Epidermal melanocyte (primary cell): ENCODE measurements around the gene UBE2R2.
"Not testable (repeated sequence)": the region's sequence is repeated elsewhere in the genome, so short reads cannot be mapped to it uniquely, and the experiment has no call there.

Experiments
- DNase-seq: peaks from one replicate; pipeline ENCODE4 v3.0.0; 2011; ENCODE audit warnings: low spot score; ENCODE audit not compliant: insufficient read length

Gene UBE2R2

GRCh38 chr9:33927694-33928093, 110.7 kb downstream of the UBE2R2 start:
- DNase-seq = no peak

GRCh38 chr9:33931326-33931725, 114.4 kb downstream of the UBE2R2 start:
- DNase-seq = no peak

- DNase-seq = no peak
Observed at GRCh38 chr9:33932078-33932807, 115.3 kb downstream of the UBE2R2 start.

- DNase-seq = no peak
Observed at GRCh38 chr9:33934188-33934878, 117.4 kb downstream of the UBE2R2 start.

- no peak for DNase-seq
Observed at GRCh38 chr9:33939924-33940874, 123.2 kb downstream of the UBE2R2 start.

- DNase-seq = no peak
Observed at GRCh38 chr9:33942471-33943083, 125.6 kb downstream of the UBE2R2 start.

GRCh38 chr9:33943389-33943788, 126.4 kb downstream of the UBE2R2 start:
- DNase-seq = no peak

GRCh38 chr9:33946779-33947535, 130.0 kb downstream of the UBE2R2 start:
- peak; percentile 84 for DNase-seq

GRCh38 chr9:33950371-33950770, 133.4 kb downstream of the UBE2R2 start:
- DNase-seq = no peak

- DNase-seq = no peak
Observed at GRCh38 chr9:33952066-33952465, 135.1 kb downstream of the UBE2R2 start.

- no peak for DNase-seq
Observed at GRCh38 chr9:33956544-33956943, 139.6 kb downstream of the UBE2R2 start.

GRCh38 chr9:33959725-33960124, 142.8 kb downstream of the UBE2R2 start:
- DNase-seq = no peak

GRCh38 chr9:33962468-33962867, 145.5 kb downstream of the UBE2R2 start:
- DNase-seq = not testable (repeated sequence)

GRCh38 chr9:33964086-33964768, 147.3 kb downstream of the UBE2R2 start:
- DNase-seq = no peak
